Ishikawa (cell line): Measurements from ENCODE around the gene CHAT.

ENCODE experiments used
- CEBPB ChIP-seq: IDR thresholded peaks from 2 replicates; pipeline ENCODE4 v1.6.1; 2012
- CREB1 ChIP-seq: IDR thresholded peaks from 2 replicates; pipeline ENCODE4 v1.6.1; 2012; ENCODE audit warnings: low read depth
- EGR1 ChIP-seq: IDR thresholded peaks from 2 replicates; pipeline ENCODE4 v1.6.1; 2012
- EP300 ChIP-seq: IDR thresholded peaks from 2 replicates; pipeline ENCODE4 v1.6.1; 2012; ENCODE audit warnings: borderline replicate concordance
- FOXM1 ChIP-seq: IDR thresholded peaks from 2 replicates; pipeline ENCODE4 v1.6.1; 2012; ENCODE audit warnings: low read depth, borderline replicate concordance
- MAX ChIP-seq: IDR thresholded peaks from 2 replicates; pipeline ENCODE4 v1.6.1; 2012
- NFIC ChIP-seq: IDR thresholded peaks from 2 replicates; pipeline ENCODE4 v1.6.1; 2012
- RAD21 ChIP-seq: IDR thresholded peaks from 2 replicates; pipeline ENCODE4 v1.6.1; 2012; ENCODE audit warnings: low read depth
- REST ChIP-seq: IDR thresholded peaks from 2 replicates; pipeline ENCODE4 v1.6.1; 2012; ENCODE audit warnings: low read depth, mild to moderate bottlenecking
- TAF1 ChIP-seq: IDR thresholded peaks from 2 replicates; pipeline ENCODE4 v1.6.1; 2012; ENCODE audit warnings: low read depth, mild to moderate bottlenecking
- TCF12 ChIP-seq: IDR thresholded peaks from 2 replicates; pipeline ENCODE4 v1.6.1; 2012; ENCODE audit warnings: low read depth
- TEAD4 ChIP-seq: IDR thresholded peaks from 2 replicates; pipeline ENCODE4 v1.6.1; 2012
- USF1 ChIP-seq: IDR thresholded peaks from 2 replicates; pipeline ENCODE4 v1.6.1; 2012
- YY1 ChIP-seq: IDR thresholded peaks from 2 replicates; pipeline ENCODE4 v1.6.1; 2012; ENCODE audit warnings: low read depth
- ZBTB7A ChIP-seq: IDR thresholded peaks from 2 replicates; pipeline ENCODE4 v1.6.1; 2012; ENCODE audit warnings: low read depth

The CHAT gene

GRCh38 chr10:49598164-49598856 lies 15.5 kb upstream of the CHAT start:
- TF ChIP-seq TCF12 (no peak), NFIC (no peak), RAD21 (no peak), TEAD4 (no peak), MAX (no peak), EGR1 (no peak), CREB1 (no peak), EP300 (no peak), YY1 (no peak), REST (no peak), USF1 (no peak), CEBPB (no peak)

GRCh38 chr10:49598986-49599385 lies 14.9 kb upstream of the CHAT start:
- TF ChIP-seq REST (no peak), TEAD4 (no peak), FOXM1 (no peak), YY1 (no peak), CREB1 (no peak), NFIC (no peak), USF1 (no peak)

GRCh38 chr10:49599546-49599945 lies 14.3 kb upstream of the CHAT start:
- TF ChIP-seq RAD21 = no peak

GRCh38 chr10:49600046-49600445 lies 13.8 kb upstream of the CHAT start:
- TF ChIP-seq ZBTB7A (no peak), USF1 (no peak), MAX (no peak), EGR1 (no peak), NFIC (no peak), FOXM1 (no peak), REST (no peak), TCF12 (no peak), CREB1 (no peak), RAD21 (no peak), TEAD4 (no peak), TAF1 (no peak), YY1 (no peak), EP300 (no peak), CEBPB (no peak)
